HepG2 (cell line): ENCODE measurements around the gene KCNJ1. TPM values are rescaled to one million over a fixed set of nuclear protein-coding genes. Genes with fewer than 3 reads are reported as not detected.

ENCODE experiments used
- ATAC-seq: fragments of 200-7000 bp; cut with Tn5 transposase; 3 replicates; pipeline ENCODE4 v1.9.1; 2020; ENCODE audit warnings: mild to moderate bottlenecking, moderate library complexity
- BruUV-seq: library from RNA; stranded (reverse); fragments of 400-500 nt; replicated peaks from 2 replicates; lab custom pipeline; 2021; lab: Mats Ljungman, UMichigan
- CTCF ChIA-PET: fragments of 300-600 bp; formaldehyde crosslinking; extraction: SDS; loops from one replicate; lab custom pipeline; 2021; ENCODE audit warnings: low total read pairs, inconsistent platforms, low intra/inter-chr PET ratio; lab: Yijun Ruan, JAX
- POLR2A ChIA-PET: fragments of 350-600 bp; sonication (Branson Sonifier 250); formaldehyde crosslinking; loops from one replicate; lab custom pipeline; 2020; ENCODE audit warnings: antibody characterized with exemption, inconsistent platforms; lab: Yijun Ruan, JAX
- DNase-seq: peaks from one replicate; pipeline ENCODE4 v3.0.0-alpha.2; 2015; ENCODE audit warnings: low spot score
- FAIRE-seq: peaks from 3 replicates; lab custom pipeline; 2011; peaks lifted over from hg19 to GRCh38; lab: Jason Lieb, UNC
- H2AFZ ChIP-seq: one replicate; pipeline ENCODE4 v1.6.1; 2011; ENCODE audit warnings: low read length, inconsistent platforms
- H3K27ac ChIP-seq: fragments of 300-600 bp; 3 replicates; pipeline ENCODE4 v1.8.0; 2011; ENCODE audit warnings: mixed run types, mild to moderate bottlenecking, mixed read lengths, low read length, inconsistent platforms; ENCODE audit not compliant: insufficient read depth; ENCODE audit errors: extremely low read length
- H3K27me3 ChIP-seq, 2 experiments: fragments of 200-600 bp in 1 of 2; 2 replicates in 1 of 2; 3 replicates in 1 of 2; pipeline versions ENCODE4 v1.6.0 to v1.8.0; 2011; ENCODE audit warnings: low read length in 2 of 2, mild to moderate bottlenecking in 2 of 2, moderate library complexity in 2 of 2, inconsistent platforms in 1 of 2; ENCODE audit not compliant: insufficient read depth in 2 of 2, control insufficient read depth in 1 of 2
- H3K36me3 ChIP-seq, 2 experiments: fragments of 200-600 bp in 1 of 2; replicated peaks in 1 of 2; 2 replicates in 1 of 2; 3 replicates in 1 of 2; pipeline versions ENCODE4 v1.5.1 to v1.8.0; 2011; ENCODE audit warnings: low read length in 2 of 2, inconsistent platforms in 1 of 2; ENCODE audit not compliant: insufficient read depth in 2 of 2, control insufficient read depth in 1 of 2
- H3K4me1 ChIP-seq: 2 replicates; pipeline ENCODE4 v1.5.1; 2012; ENCODE audit warnings: low read length, inconsistent platforms; ENCODE audit not compliant: insufficient read depth
- H3K4me2 ChIP-seq: 2 replicates; pipeline ENCODE4 v1.6.0; 2011; ENCODE audit warnings: low read depth, low read length, inconsistent platforms
- H3K4me3 ChIP-seq, 3 experiments: fragments of 200-600 bp in 1 of 3; sonication (generic), shearing (Covaris generic) in 1 of 3; replicated peaks in 1 of 3; 2 replicates each; pipeline ENCODE4 v1.5.1; 2011 to 2016; ENCODE audit warnings: low read length in 3 of 3, inconsistent platforms in 2 of 3, low read depth in 2 of 3, mild to moderate bottlenecking in 2 of 3, control low read depth in 1 of 3, mixed read lengths in 1 of 3; ENCODE audit not compliant: insufficient read depth in 1 of 3
- H3K79me2 ChIP-seq: one replicate; pipeline ENCODE4 v1.6.1; 2011; ENCODE audit warnings: low read length, inconsistent platforms; ENCODE audit not compliant: insufficient read depth
- H3K9ac ChIP-seq: 2 replicates; pipeline ENCODE4 v1.6.0; 2011; ENCODE audit warnings: mild to moderate bottlenecking, low read depth, low read length, inconsistent platforms; ENCODE audit not compliant: insufficient read depth
- H3K9me3 ChIP-seq: 2 replicates; pipeline ENCODE4 v1.5.1; 2012; ENCODE audit warnings: mild to moderate bottlenecking, low read length
- H4K20me1 ChIP-seq: 2 replicates; pipeline ENCODE4 v1.6.0; 2011; ENCODE audit warnings: inconsistent platforms, mild to moderate bottlenecking, low read length, moderate library complexity; ENCODE audit not compliant: insufficient read depth
- CBFB ChIP-seq: sonication (generic); formaldehyde crosslinking; IDR thresholded peaks from 2 replicates; pipeline ENCODE4 v1.4.0; 2020; ENCODE audit warnings: missing genetic modification reagents
- HNF4A ChIP-seq: sonication (generic); formaldehyde crosslinking; IDR thresholded peaks from 2 replicates; pipeline ENCODE4 v1.4.0; 2020; ENCODE audit warnings: missing genetic modification reagents
- HNRNPLL ChIP-seq: fragments of 200-400 bp; formaldehyde crosslinking; IDR thresholded peaks from 2 replicates; pipeline ENCODE4 v1.6.1; 2017; ENCODE audit warnings: mild to moderate bottlenecking, low read depth, low read length; ENCODE audit not compliant: poor library complexity, severe bottlenecking
- IKZF5 ChIP-seq: IDR thresholded peaks from 2 replicates; pipeline ENCODE4 v1.6.1; 2018; ENCODE audit warnings: missing genetic modification reagents, mild to moderate bottlenecking, missing compliant biosample characterization
- MAF1 ChIP-seq: sonication (generic); formaldehyde crosslinking; IDR thresholded peaks from 2 replicates; pipeline ENCODE4 v1.5.0; 2020; ENCODE audit warnings: missing genetic modification reagents, borderline replicate concordance
- RNF2 ChIP-seq: fragments of 450-650 bp; conservative IDR thresholded peaks from 2 replicates; pipeline ENCODE4 v1.6.1; 2016; ENCODE audit warnings: low read depth
- ZNF20 ChIP-seq: sonication (generic); formaldehyde crosslinking; IDR thresholded peaks from 2 replicates; pipeline ENCODE4 v1.4.0; 2020; ENCODE audit warnings: mild to moderate bottlenecking, moderate library complexity, missing genetic modification reagents
- ZNF446 ChIP-seq: sonication (generic); formaldehyde crosslinking; IDR thresholded peaks from 2 replicates; pipeline ENCODE4 v1.5.0; 2020; ENCODE audit warnings: mild to moderate bottlenecking, missing genetic modification reagents
- ZNF616 ChIP-seq: sonication (generic); formaldehyde crosslinking; IDR thresholded peaks from 2 replicates; pipeline ENCODE4 v1.5.0; 2020; ENCODE audit warnings: low read depth, mild to moderate bottlenecking, missing genetic modification reagents
- ZNF891 ChIP-seq: sonication (generic); formaldehyde crosslinking; IDR thresholded peaks from 2 replicates; pipeline ENCODE4 v1.5.0; 2020; ENCODE audit warnings: mild to moderate bottlenecking, missing genetic modification reagents
- WGBS: methylation state at CpG from one replicate; pipeline ENCODE4 v1.1.6; 2017; ENCODE audit warnings: low lambda C conversion rate; 5-methylcytosine and 5-hydroxymethylcytosine counted together
- in situ Hi-C: cut with HindIII; loops from 2 replicates; pipeline ENCODE4 v1.10.0; 2017; ENCODE audit warnings: low pct_unique_long_range_greater_than_20kb; ENCODE audit not compliant: extremely low pct_ligation_motif_present
- intact Hi-C: fragments of 100-400 bp; cut with micrococcal nuclease; formaldehyde crosslinking; loops from one replicate; pipeline ENCODE4 v1.10.0; 2022; ENCODE audit not compliant: unreplicated experiment
- polyA plus RNA-seq, 8 experiments: library from polyadenylated mRNA; depleted of rRNA in 3 of 8; stranded (reverse) in 7 of 8; unstranded in 1 of 8; fragments of >200 nt; fragmentation: Illumina TruSeq in 4 of 8; extraction: Trizol in 4 of 8; gene quantifications; 2 replicates each; pipeline versions ENCODE4 v1.2.1 to v1.2.3, GENCODE V29; 2011 to 2016; ENCODE audit warnings: low read depth in 4 of 8, missing spikeins in 1 of 8, mixed read lengths in 1 of 8; ENCODE audit not compliant: insufficient read depth in 1 of 8
- total RNA-seq, 5 experiments: library from RNA; depleted of rRNA; stranded (reverse); fragments of >200 nt; fragmentation: Illumina TruSeq; extraction: Trizol; gene quantifications; 2 replicates each; pipeline ENCODE4 v1.2.3, GENCODE V29; 2016; ENCODE audit warnings: low read depth in 1 of 5

The KCNJ1 gene
- total and polyA plus RNA-seq, 2 of the 13 experiments (the other 11 are each of a cell fraction or from before 2014, with no cell fraction given), result not detected

GRCh38 chr11:128853559-128853958 is 13.5 kb downstream of the KCNJ1 start:
- TF ChIP-seq HNRNPLL (no peak), ZNF891 (CRISPR knock-in tag) (no peak)
- H3K27ac ChIP-seq, result no peak overlapping the region
- no peaks in the 10 kb centered on the region for H3K9me3 ChIP-seq
- H3K4me3 ChIP-seq, result no peak overlapping the region
- no peak overlapping the region for H3K9ac ChIP-seq
- CTCF ChIA-PET, result no interaction called here
- FAIRE-seq (no peak), ATAC-seq (no peak), DNase-seq (no peak)
- H3K36me3 ChIP-seq, result no peaks in the 10 kb centered on the region
- in situ Hi-C loops (no loop called here), intact Hi-C loops (no loop called here)
- BruUV-seq, result no TSS peak
- no peak overlapping the region for H2AFZ ChIP-seq
- no peaks in the 10 kb centered on the region for H3K79me2 ChIP-seq
- no peak overlapping the region for H3K4me2 ChIP-seq
- POLR2A ChIA-PET, result no interaction called here
- peaks cover 0 to 27% of the 10 kb centered on the region in 2 experiments; a peak in 2 of 5 replicates for H3K27me3 ChIP-seq
- H3K4me1 ChIP-seq, result no peaks in the 10 kb centered on the region; the same call in 1 of the 2 replicates
- H4K20me1 ChIP-seq, result no peaks in the 10 kb centered on the region
- WGBS, result 43% methylated on average over 6 of the region's 6 CpGs

- DNase-seq (no peak), ATAC-seq (no peak), FAIRE-seq (no peak)
- Histone ChIP-seq H3K9ac (no peak overlapping the region), H3K4me2 (no peak overlapping the region), H3K27me3 (peaks cover 0 to 20% of the 10 kb centered on the region in 2 experiments; a peak in 2 of 5 replicates), H3K4me3 (no peak overlapping the region), H3K4me1 (no peaks in the 10 kb centered on the region; the same call in 1 of the 2 replicates), H4K20me1 (no peaks in the 10 kb centered on the region), H3K36me3 (no peaks in the 10 kb centered on the region), H3K9me3 (no peaks in the 10 kb centered on the region), H3K79me2 (no peaks in the 10 kb centered on the region), H2AFZ (no peak overlapping the region), H3K27ac (no peak overlapping the region)
- no peak for TF ChIP-seq ZNF616 (CRISPR knock-in tag)
- no peak for TF ChIP-seq ZNF20 (CRISPR knock-in tag)
- no peak for TF ChIP-seq HNF4A (CRISPR knock-in tag)
- TF ChIP-seq ZNF446 (CRISPR knock-in tag), result no peak
- no peak for TF ChIP-seq IKZF5 (CRISPR knock-in tag)
- TF ChIP-seq RNF2, result no peak
- TF ChIP-seq CBFB (CRISPR knock-in tag), result no peak
- TF ChIP-seq MAF1 (CRISPR knock-in tag), result no peak
- WGBS, result 35% methylated on average over 7 of the region's 13 CpGs
- BruUV-seq, result no TSS peak
- intact Hi-C loops, result no loop called here
- CTCF ChIA-PET, result no interaction called here
- POLR2A ChIA-PET, result no interaction called here
- in situ Hi-C loops, result no loop called here
Measured at GRCh38 chr11:128852327-128853023, 14.6 kb downstream of the KCNJ1 start.
